Activated T-cell treated with anti-CD3 and anti-CD28 coated beads, Interleukin-2, amount 50 U/mL, for 72 hours (primary cell): ENCODE data around the gene SMCO4. TPM values are rescaled to one million over a fixed set of nuclear protein-coding genes. Genes with fewer than 3 reads are reported as not detected.

Experiments
- ATAC-seq, 2 donors: fragments of 150-1000 bp; cut with Tn5 transposase; replicated peaks in 1 of 2; 2 replicates each; pipeline ENCODE4 v1.10.0; 2021; ENCODE audit warnings: moderate library complexity in 2 of 2, mild to moderate bottlenecking in 1 of 2
- DNase-seq, 2 donors: peaks; one replicate each; pipeline ENCODE4 v3.0.0; 2021 to 2022; ENCODE audit warnings: mixed read lengths in 1 of 2
- H3K27ac Mint-ChIP-seq: one replicate; pipeline ENCODE4 v1.8.0; 2022; ENCODE audit warnings: mild to moderate bottlenecking, moderate library complexity, mixed read lengths
- H3K27me3 Mint-ChIP-seq: one replicate; pipeline ENCODE4 v1.8.0; 2022; ENCODE audit warnings: low read depth, mixed read lengths
- H3K36me3 Mint-ChIP-seq, 2 donors: one replicate each; pipeline ENCODE4 v1.8.0; 2022; ENCODE audit warnings: mixed read lengths in 2 of 2, mild to moderate bottlenecking in 1 of 2; ENCODE audit not compliant: insufficient read depth in 2 of 2
- H3K4me1 Mint-ChIP-seq: one replicate; pipeline ENCODE4 v1.8.0; 2022; ENCODE audit warnings: low read depth, mixed read lengths
- H3K4me3 Mint-ChIP-seq, 2 donors: one replicate each; pipeline ENCODE4 v1.8.0; 2022; ENCODE audit warnings: mild to moderate bottlenecking in 2 of 2, mixed read lengths in 2 of 2, moderate library complexity in 2 of 2
- H3K9me3 Mint-ChIP-seq, 2 donors: one replicate each; pipeline ENCODE4 v1.8.0; 2022; ENCODE audit warnings: mixed read lengths in 2 of 2
- total RNA-seq, 2 donors: library from RNA; stranded (reverse); gene quantifications; one replicate each; pipeline ENCODE4 v1.2.3, GENCODE V29; 2022

Gene SMCO4
- total RNA-seq, 2 donors from 2014 or later, result 28.4 to 36.1 TPM

- DNase-seq (no peak), ATAC-seq (no peak)
- H3K27ac Mint-ChIP-seq, result peak overlapping the region; percentile 38
- H3K27me3 Mint-ChIP-seq, result no peaks in the 10 kb centered on the region
- no peak overlapping the region for H3K4me3 Mint-ChIP-seq
- no peaks in the 10 kb centered on the region for H3K9me3 Mint-ChIP-seq
- H3K4me1 Mint-ChIP-seq, result peaks cover 12% of the 10 kb centered on the region
- H3K36me3 Mint-ChIP-seq, result no peaks in the 10 kb centered on the region
Measured at GRCh38 chr11:93518081-93518480, 25.1 kb downstream of the SMCO4 start.

GRCh38 chr11:93517611-93518010 is 25.6 kb downstream of the SMCO4 start:
- ATAC-seq (no peak), DNase-seq (no peak)
- no peak overlapping the region for H3K4me3 Mint-ChIP-seq
- no peaks in the 10 kb centered on the region for H3K9me3 Mint-ChIP-seq
- no peaks in the 10 kb centered on the region for H3K27me3 Mint-ChIP-seq
- no peak overlapping the region for H3K27ac Mint-ChIP-seq
- H3K36me3 Mint-ChIP-seq, result no peaks in the 10 kb centered on the region
- peaks cover 12% of the 10 kb centered on the region for H3K4me1 Mint-ChIP-seq

GRCh38 chr11:93517041-93517440 is 26.1 kb downstream of the SMCO4 start:
- Mint-ChIP-seq H3K27me3 (no peaks in the 10 kb centered on the region), H3K36me3 (no peaks in the 10 kb centered on the region), H3K4me1 (peaks cover 15% of the 10 kb centered on the region), H3K9me3 (no peaks in the 10 kb centered on the region), H3K27ac (no peak overlapping the region), H3K4me3 (no peak overlapping the region)
- DNase-seq (no peak), ATAC-seq (no peak)

GRCh38 chr11:93515441-93516025 is 27.7 kb downstream of the SMCO4 start:
- ATAC-seq (no peak), DNase-seq (no peak)
- H3K4me1 Mint-ChIP-seq, result peaks cover 17% of the 10 kb centered on the region
- H3K27ac Mint-ChIP-seq, result no peak overlapping the region
- no peaks in the 10 kb centered on the region for H3K9me3 Mint-ChIP-seq
- no peaks in the 10 kb centered on the region for H3K36me3 Mint-ChIP-seq
- no peak overlapping the region for H3K4me3 Mint-ChIP-seq
- H3K27me3 Mint-ChIP-seq, result no peaks in the 10 kb centered on the region

- Mint-ChIP-seq H3K4me1 (peaks cover 16% of the 10 kb centered on the region), H3K27me3 (no peaks in the 10 kb centered on the region), H3K9me3 (no peaks in the 10 kb centered on the region), H3K36me3 (no peaks in the 10 kb centered on the region), H3K27ac (no peak overlapping the region), H3K4me3 (no peak overlapping the region)
- ATAC-seq (no peak), DNase-seq (no peak)
Measured at GRCh38 chr11:93514712-93515111, 28.5 kb downstream of the SMCO4 start.

DNA sequence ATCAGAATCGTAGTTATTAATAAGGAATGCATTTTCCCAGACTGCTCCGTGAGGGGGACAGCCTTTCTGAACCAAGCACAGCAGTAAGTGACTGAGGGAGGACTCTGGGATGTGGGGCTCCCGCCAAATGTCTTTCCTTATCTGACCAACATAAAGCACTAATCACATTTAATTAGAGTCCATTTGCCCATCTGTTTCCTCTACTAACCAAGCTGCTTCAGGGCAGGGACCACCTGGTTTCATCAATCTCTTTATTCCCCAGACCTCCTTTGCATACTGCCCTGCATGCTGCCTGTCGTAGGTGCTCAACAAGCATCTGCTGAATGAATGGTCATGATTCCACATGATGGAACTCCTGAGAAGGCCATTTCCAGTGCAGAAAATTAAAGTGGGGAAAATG is 29.4 kb downstream of the SMCO4 start:
- Mint-ChIP-seq H3K9me3 (peaks cover 0 to 3% of the 10 kb centered on the region in 2 donors), H3K4me1 (peaks cover 16% of the 10 kb centered on the region), H3K27me3 (no peaks in the 10 kb centered on the region), H3K27ac (no peak overlapping the region), H3K4me3 (no peak overlapping the region), H3K36me3 (no peaks in the 10 kb centered on the region)
- ATAC-seq, result no peak
- DNase-seq, result no peak

- DNase-seq, result no peak
- Mint-ChIP-seq H3K4me1 (peaks cover 16% of the 10 kb centered on the region), H3K36me3 (peaks cover 0 to 2% of the 10 kb centered on the region in 2 donors), H3K27ac (no peak overlapping the region), H3K9me3 (peaks cover 3 to 5% of the 10 kb centered on the region in 2 donors), H3K4me3 (no peak overlapping the region), H3K27me3 (no peaks in the 10 kb centered on the region)
- no peak for ATAC-seq
Measured at GRCh38 chr11:93512949-93513667, 30.1 kb downstream of the SMCO4 start.

GRCh38 chr11:93512073-93512475 is 31.1 kb downstream of the SMCO4 start:
- Mint-ChIP-seq H3K9me3 (peaks cover 3 to 5% of the 10 kb centered on the region in 2 donors), H3K27ac (peak overlapping the region; percentile 94), H3K27me3 (no peaks in the 10 kb centered on the region), H3K36me3 (peaks cover 0 to 2% of the 10 kb centered on the region in 2 donors), H3K4me3 (peak overlapping the region; percentile 1 to 76), H3K4me1 (peaks cover 16% of the 10 kb centered on the region)
- ATAC-seq (peak; percentile 95 to 97), DNase-seq (peak; percentile 23 to 32)

DNA sequence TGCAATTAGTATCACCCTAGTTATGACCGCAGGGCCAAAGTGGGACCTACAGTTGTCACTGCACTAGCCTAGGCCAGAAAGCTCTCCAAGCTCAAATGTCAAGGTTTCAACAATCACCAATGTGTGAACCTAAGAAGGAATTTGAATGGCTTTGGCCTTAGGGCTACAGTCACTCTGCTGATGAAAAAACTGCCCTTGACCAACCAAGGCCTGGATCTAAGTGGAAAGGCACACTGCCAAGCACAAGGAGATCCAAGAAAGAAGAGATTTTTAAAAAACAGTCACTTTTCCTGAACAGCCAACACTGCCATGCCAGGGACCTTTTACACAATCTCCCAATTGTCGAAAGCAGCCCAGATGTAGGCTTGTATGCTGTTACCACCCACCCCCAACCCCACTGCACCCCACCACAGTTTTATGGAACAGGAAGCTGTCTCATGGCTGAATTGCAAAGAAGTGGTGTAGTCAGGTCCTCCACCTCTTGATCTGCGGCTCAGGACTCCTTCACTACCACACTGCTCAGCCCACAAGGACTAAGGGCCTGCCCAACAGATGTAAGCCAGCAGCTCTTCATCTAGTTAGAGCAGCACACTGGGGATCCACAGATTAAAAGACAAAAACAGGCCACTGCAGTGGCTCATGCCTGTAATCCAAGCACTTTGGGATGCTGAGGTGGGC is 32.9 kb downstream of the SMCO4 start:
- peak in 1 of 2 donors; percentile 20 for ATAC-seq
- Mint-ChIP-seq H3K4me3 (no peak overlapping the region), H3K9me3 (peaks cover 3 to 5% of the 10 kb centered on the region in 2 donors), H3K27ac (no peak overlapping the region), H3K4me1 (peaks cover 17% of the 10 kb centered on the region), H3K27me3 (no peaks in the 10 kb centered on the region), H3K36me3 (peaks cover 0 to 2% of the 10 kb centered on the region in 2 donors)
- DNase-seq, result no peak

DNA sequence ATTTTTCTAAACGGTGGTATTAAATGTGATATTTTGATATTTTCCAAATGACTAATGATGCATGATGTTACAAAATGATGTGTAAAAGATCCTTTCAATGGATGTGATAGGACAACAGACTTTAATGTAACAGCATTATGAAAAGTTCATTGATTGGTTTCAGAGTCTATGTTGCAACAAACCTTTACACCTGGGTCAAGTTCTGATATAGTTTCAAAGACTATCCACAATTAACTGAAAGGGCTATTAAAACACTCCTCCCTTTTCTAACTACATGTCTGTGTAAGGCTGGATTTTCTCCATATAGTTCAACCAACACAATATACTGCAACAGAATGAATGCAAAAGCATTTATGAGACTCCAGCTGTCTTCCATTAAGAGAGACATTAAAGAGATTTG is 35.7 kb downstream of the SMCO4 start:
- peaks cover 32% of the 10 kb centered on the region for H3K4me1 Mint-ChIP-seq
- no peak overlapping the region for H3K4me3 Mint-ChIP-seq
- DNase-seq, result no peak

GRCh38 chr11:93505703-93506102 is 37.5 kb downstream of the SMCO4 start:
- Mint-ChIP-seq H3K9me3 (peaks cover 3 to 5% of the 10 kb centered on the region in 2 donors), H3K4me1 (peaks cover 16% of the 10 kb centered on the region), H3K27ac (no peak overlapping the region), H3K36me3 (peaks cover 0 to 2% of the 10 kb centered on the region in 2 donors), H3K27me3 (no peaks in the 10 kb centered on the region), H3K4me3 (no peak overlapping the region)
- ATAC-seq (no peak), DNase-seq (no peak)

More for the DNA sequence above, 35.7 kb downstream of the SMCO4 start:
- no peak overlapping the region for H3K27ac Mint-ChIP-seq
- H3K9me3 Mint-ChIP-seq, result peaks cover 3 to 5% of the 10 kb centered on the region in 2 donors
- H3K36me3 Mint-ChIP-seq, result peaks cover 0 to 2% of the 10 kb centered on the region in 2 donors
- ATAC-seq, result no peak
- no peaks in the 10 kb centered on the region for H3K27me3 Mint-ChIP-seq

GRCh38 chr11:93504110-93505095 is 38.8 kb downstream of the SMCO4 start:
- Mint-ChIP-seq H3K4me1 (peaks cover 16% of the 10 kb centered on the region), H3K4me3 (no peak overlapping the region), H3K9me3 (peaks cover 3 to 4% of the 10 kb centered on the region in 2 donors), H3K36me3 (peaks cover 2 to 3% of the 10 kb centered on the region in 2 donors), H3K27me3 (no peaks in the 10 kb centered on the region), H3K27ac (no peak overlapping the region)
- DNase-seq, result no peak
- no peak for ATAC-seq
